Measurements from ENCODE around the gene JAK1. TPM values are rescaled to one million over a fixed set of nuclear protein-coding genes. Genes with fewer than 3 reads are reported as not detected.

Gene JAK1
- total RNA-seq, 1 experiment from 2014 or later = 130 TPM

DNA sequence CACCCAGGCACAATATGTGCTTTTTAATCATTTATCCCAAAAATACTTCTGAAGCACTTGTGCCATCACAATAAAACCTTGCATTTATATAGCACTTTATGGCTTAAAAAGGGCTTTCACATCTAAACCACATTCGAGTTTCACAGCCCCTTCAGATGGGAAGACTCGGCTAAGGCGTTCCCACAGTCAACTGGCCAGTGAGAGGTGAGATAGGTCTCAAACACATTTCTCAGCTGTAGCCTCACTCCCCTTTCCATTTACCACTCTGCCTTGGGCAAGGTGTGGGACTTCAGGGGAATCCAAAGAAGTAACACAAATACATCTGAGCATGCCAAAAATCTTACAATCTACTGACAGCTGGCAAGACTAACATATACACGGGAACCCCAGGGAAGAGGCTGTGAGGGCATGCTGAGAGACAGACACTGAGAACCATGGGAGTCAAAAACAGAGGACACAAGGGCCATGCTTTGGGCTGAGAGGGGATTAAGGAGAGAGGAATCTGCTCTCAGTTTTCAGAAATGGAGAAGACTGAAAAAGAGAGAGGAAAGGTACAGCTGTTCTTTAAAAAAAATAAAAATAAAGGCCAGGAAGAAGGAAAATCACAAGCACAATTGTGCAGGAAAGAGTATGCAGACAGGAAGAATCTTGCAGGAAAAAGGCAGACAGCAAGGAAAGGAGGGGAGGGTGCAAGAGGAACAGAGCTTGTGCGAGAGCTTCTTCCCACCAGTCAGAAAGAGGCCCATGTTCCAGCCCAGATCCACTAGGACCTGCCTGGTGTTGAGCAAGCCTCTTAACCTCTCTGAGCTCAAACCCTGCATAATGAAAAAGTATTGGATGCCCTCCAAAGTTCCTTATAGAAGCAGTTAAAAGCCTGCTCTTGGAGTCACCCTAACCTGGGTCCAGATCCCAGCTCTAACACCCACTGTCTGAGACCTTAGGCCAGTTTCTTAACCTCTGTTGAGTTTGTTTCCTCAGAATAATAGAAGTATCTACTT is 73.5 kb downstream of the JAK1 start:
- TF ChIP-seq, protein P1, sequence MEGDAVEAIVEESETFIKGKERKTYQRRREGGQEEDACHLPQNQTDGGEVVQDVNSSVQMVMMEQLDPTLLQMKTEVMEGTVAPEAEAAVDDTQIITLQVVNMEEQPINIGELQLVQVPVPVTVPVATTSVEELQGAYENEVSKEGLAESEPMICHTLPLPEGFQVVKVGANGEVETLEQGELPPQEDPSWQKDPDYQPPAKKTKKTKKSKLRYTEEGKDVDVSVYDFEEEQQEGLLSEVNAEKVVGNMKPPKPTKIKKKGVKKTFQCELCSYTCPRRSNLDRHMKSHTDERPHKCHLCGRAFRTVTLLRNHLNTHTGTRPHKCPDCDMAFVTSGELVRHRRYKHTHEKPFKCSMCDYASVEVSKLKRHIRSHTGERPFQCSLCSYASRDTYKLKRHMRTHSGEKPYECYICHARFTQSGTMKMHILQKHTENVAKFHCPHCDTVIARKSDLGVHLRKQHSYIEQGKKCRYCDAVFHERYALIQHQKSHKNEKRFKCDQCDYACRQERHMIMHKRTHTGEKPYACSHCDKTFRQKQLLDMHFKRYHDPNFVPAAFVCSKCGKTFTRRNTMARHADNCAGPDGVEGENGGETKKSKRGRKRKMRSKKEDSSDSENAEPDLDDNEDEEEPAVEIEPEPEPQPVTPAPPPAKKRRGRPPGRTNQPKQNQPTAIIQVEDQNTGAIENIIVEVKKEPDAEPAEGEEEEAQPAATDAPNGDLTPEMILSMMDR (IDR thresholded peaks at IDR 0.05; ENCODE audit: unreplicated experiment) = no peak
- no TSS peak for BruUV-seq (replicated peaks)
- Mint-ChIP-seq H3K4me3 (ENCODE audit: low read depth, unreplicated experiment) (no peak overlapping the region), H3K9me3 (ENCODE audit: low read depth, unreplicated experiment) (no peaks in the 10 kb centered on the region), H3K27ac (ENCODE audit: unreplicated experiment) (no peak overlapping the region), H3K4me1 (ENCODE audit: low read depth, unreplicated experiment) (peaks cover 64% of the 10 kb centered on the region), H3K27me3 (ENCODE audit: unreplicated experiment) (no peaks in the 10 kb centered on the region), H3K36me3 (ENCODE audit: insufficient read depth, unreplicated experiment) (peaks cover 14% of the 10 kb centered on the region)
- no peak for DNase-seq
- CTCF ChIA-PET = no interaction called here
- intact Hi-C loops (cut with micrococcal nuclease; ENCODE audit: unreplicated experiment) = loop anchor here (10.0 kb wide), 1 partner anchor 132 kb away; no protein-coding TSS in a partner anchor

DNA sequence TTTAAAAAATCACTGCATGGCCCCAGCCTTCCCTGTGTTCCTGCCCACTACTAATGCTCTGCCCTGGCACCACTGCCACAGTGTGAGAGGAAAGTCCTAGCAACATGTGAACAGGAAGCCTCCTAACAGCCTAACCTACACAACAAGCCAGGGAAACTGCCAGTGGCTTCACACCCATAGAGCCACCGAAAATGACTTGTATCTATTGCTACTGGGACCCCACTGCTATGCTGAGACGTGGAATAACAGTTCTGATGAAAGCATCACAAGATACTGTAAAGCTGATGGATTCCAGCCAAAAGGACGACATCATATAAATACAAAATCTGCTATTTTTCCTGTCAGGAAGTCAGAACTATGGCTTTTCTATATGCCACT is 74.9 kb downstream of the JAK1 start:
- TF ChIP-seq, protein P1 (IDR thresholded peaks at IDR 0.05; ENCODE audit: unreplicated experiment) = no peak
- H3K9me3 Mint-ChIP-seq (ENCODE audit: low read depth, unreplicated experiment) = no peaks in the 10 kb centered on the region
- no peak overlapping the region for H3K27ac Mint-ChIP-seq (ENCODE audit: unreplicated experiment)
- intact Hi-C loops (cut with micrococcal nuclease; ENCODE audit: unreplicated experiment) = loop anchor here (10.0 kb wide), 1 partner anchor 133 kb away; no protein-coding TSS in a partner anchor
- CTCF ChIA-PET = no interaction called here
- H3K36me3 Mint-ChIP-seq (ENCODE audit: insufficient read depth, unreplicated experiment) = no peaks in the 10 kb centered on the region
- H3K4me1 Mint-ChIP-seq (ENCODE audit: low read depth, unreplicated experiment) = peaks cover 63% of the 10 kb centered on the region
- no TSS peak for BruUV-seq (replicated peaks)
- DNase-seq = no peak
- H3K4me3 Mint-ChIP-seq (ENCODE audit: low read depth, unreplicated experiment) = no peak overlapping the region
- no peaks in the 10 kb centered on the region for H3K27me3 Mint-ChIP-seq (ENCODE audit: unreplicated experiment)

DNA sequence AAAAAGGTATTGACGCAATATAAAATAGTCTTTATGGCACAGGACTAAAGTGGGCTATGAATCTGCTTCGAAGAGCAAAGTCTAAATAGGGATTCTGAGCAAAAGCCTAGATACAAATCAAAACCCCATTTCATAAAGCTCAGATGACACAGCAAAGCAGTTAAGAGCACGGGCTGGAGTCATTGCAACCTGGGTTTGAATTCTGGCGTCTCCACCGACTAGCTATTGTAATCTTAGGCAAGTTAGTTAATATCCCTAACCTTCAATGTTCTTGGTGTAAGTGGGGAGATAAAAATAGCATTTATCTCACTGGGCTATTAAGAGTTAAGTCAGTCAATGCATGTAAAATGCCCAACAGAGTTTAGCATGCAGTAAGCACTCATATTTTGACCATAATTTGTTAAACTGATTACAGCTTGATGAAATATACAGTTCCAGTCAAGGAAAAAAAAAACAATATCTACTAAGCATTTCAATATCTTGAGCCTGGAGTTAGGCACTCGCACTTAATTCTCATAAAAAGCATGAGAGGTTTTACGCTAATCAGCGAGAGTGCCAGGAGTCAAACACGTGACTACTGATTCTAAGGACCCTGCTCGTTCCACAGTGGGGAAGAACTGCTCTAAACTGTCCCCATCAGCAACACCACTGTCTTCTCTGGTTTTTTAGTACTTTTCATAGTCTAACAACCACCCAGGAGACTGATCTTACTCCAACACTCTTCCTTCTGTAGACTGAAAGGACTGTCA is 75.5 kb downstream of the JAK1 start:
- no TSS peak for BruUV-seq (replicated peaks)
- H3K27ac Mint-ChIP-seq (ENCODE audit: unreplicated experiment) = no peak overlapping the region

DNA sequence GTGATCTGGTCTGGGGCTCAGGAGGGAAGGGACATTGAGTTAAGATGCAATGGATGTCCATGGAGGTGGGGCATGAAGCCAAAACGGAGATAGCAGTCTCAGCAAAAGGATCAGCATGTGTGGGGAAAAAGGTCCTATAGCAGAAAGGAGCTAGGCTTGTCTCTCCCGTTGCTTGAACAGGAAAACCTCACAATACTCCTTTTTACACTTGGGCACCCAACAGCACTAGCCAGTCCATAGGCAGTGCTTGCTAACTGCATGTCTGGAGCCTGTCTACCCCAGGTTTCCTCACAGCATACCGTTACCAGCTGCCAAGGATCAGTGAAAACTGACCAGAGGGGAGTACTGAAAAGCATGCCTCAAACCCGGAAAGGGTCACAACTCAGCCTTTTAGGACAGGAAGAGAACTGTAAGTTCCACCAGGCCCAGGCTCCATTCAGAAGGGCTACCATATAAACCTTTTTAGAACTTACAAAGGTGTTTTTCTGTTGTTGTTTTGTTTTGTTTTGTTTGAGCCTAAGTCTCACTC is 78.6 kb downstream of the JAK1 start:
- Mint-ChIP-seq H3K4me1 (ENCODE audit: low read depth, unreplicated experiment) (peaks cover 38% of the 10 kb centered on the region), H3K9me3 (ENCODE audit: low read depth, unreplicated experiment) (no peaks in the 10 kb centered on the region), H3K27me3 (ENCODE audit: unreplicated experiment) (no peaks in the 10 kb centered on the region), H3K27ac (ENCODE audit: unreplicated experiment) (no peak overlapping the region), H3K36me3 (ENCODE audit: insufficient read depth, unreplicated experiment) (peaks cover 4% of the 10 kb centered on the region), H3K4me3 (ENCODE audit: low read depth, unreplicated experiment) (no peak overlapping the region)
- BruUV-seq (replicated peaks) = no TSS peak
- TF ChIP-seq, protein P1 (IDR thresholded peaks at IDR 0.05; ENCODE audit: unreplicated experiment) = no peak
- intact Hi-C loops (cut with micrococcal nuclease; ENCODE audit: unreplicated experiment) = no loop called here
- CTCF ChIA-PET = no interaction called here
- DNase-seq = no peak

More for the DNA sequence above, 75.5 kb downstream of the JAK1 start:
- Mint-ChIP-seq H3K36me3 (ENCODE audit: insufficient read depth, unreplicated experiment) (no peaks in the 10 kb centered on the region), H3K27me3 (ENCODE audit: unreplicated experiment) (no peaks in the 10 kb centered on the region), H3K4me3 (ENCODE audit: low read depth, unreplicated experiment) (no peak overlapping the region), H3K4me1 (ENCODE audit: low read depth, unreplicated experiment) (peaks cover 60% of the 10 kb centered on the region), H3K9me3 (ENCODE audit: low read depth, unreplicated experiment) (no peaks in the 10 kb centered on the region)
- intact Hi-C loops (cut with micrococcal nuclease; ENCODE audit: unreplicated experiment) = loop anchor here (10.0 kb wide), 1 partner anchor 134 kb away; no protein-coding TSS in a partner anchor
- TF ChIP-seq, protein P1 (IDR thresholded peaks at IDR 0.05; ENCODE audit: unreplicated experiment) = no peak
- DNase-seq = no peak
- CTCF ChIA-PET = no interaction called here
